Measurements from ENCODE around the gene FHAD1. TPM values are rescaled to one million over a fixed set of nuclear protein-coding genes. Genes with fewer than 3 reads are reported as not detected.

Gene FHAD1
- total and polyA plus RNA-seq, 2 donors, result 0.66 to 0.71 TPM

DNA sequence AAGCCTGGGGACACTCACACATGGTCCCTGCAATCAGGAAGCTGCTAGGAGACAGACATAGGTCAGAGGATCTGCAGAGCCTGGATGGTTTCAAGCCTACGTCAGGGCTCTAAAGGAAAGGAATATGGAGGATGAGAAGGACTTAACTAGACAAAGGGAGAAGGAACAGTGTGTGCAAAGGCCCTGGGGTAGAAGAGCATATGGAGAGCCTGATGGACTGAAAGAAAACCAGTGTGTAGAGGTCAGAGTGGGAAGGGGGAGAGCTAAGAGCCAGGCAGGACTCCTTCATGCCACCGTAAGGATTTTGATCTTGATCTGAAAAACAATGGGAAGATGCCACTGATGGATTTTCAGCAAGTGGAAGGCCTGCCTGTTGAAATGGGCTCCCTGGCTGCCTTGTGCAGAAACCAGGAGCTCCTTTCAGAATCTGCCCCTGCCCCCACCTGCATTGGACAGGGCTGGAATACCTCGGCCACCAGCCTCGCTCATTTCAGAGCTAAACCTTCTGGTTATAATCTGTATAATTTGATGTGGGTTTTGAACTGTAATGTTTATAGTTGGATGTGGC is 8.6 kb downstream of the FHAD1 start:
- H3K27ac ChIP-seq (ENCODE audit: low read depth in 1 of 2, low read length in 1 of 2), result no peak overlapping the region
- H3K4me3 ChIP-seq (ENCODE audit: low read length in 2 of 2), result no peak overlapping the region
- H3K27me3 ChIP-seq (ENCODE audit: control insufficient read depth in 2 of 2, insufficient read depth in 1 of 2, low read length in 1 of 2), result peaks cover 0 to 17% of the 10 kb centered on the region in 2 donors
- no peaks in the 10 kb centered on the region for H3K9me3 ChIP-seq (ENCODE audit: control insufficient read depth in 2 of 2, insufficient read depth in 1 of 2, low read length in 1 of 2)
- 84% methylated on average over 4 of the region's 4 CpGs for WGBS
- no peaks in the 10 kb centered on the region for H3K4me1 ChIP-seq (ENCODE audit: control insufficient read depth in 2 of 2, insufficient read depth in 2 of 2, low read length in 2 of 2)
- DNase-seq (ENCODE audit: low read depth in 6 of 9, low spot score in 9 of 9), result no peak
- no peaks in the 10 kb centered on the region for H3K36me3 ChIP-seq (ENCODE audit: control insufficient read depth in 2 of 2, insufficient read depth in 2 of 2, low read length in 1 of 2)

DNA sequence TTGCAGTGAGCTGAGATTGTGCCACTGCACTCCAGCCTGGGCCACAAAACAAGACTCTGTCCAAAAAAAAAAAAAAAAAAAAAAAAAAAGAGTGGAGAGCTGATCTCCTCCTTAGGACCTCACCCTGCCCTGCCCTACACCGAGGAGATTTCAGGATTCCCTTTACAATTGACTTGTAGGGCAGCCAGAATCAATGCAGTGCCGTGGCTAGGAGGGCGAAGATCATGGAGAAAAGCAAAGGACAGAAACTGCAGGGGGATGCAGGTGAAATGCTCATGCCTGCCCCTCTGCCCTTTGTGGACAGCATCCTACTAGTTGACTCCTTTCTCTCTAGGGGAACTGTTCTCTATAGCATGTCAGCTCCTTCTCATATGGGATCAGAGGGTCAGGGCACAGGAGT is 9.6 kb downstream of the FHAD1 start:
- Histone ChIP-seq H3K36me3 (ENCODE audit: control insufficient read depth in 2 of 2, insufficient read depth in 2 of 2, low read length in 1 of 2) (no peaks in the 10 kb centered on the region), H3K4me3 (ENCODE audit: low read length in 2 of 2) (no peak overlapping the region), H3K4me1 (ENCODE audit: control insufficient read depth in 2 of 2, insufficient read depth in 2 of 2, low read length in 2 of 2) (no peaks in the 10 kb centered on the region), H3K27me3 (ENCODE audit: control insufficient read depth in 2 of 2, insufficient read depth in 1 of 2, low read length in 1 of 2) (peaks cover 0 to 24% of the 10 kb centered on the region in 2 donors), H3K27ac (ENCODE audit: low read depth in 1 of 2, low read length in 1 of 2) (no peak overlapping the region), H3K9me3 (ENCODE audit: control insufficient read depth in 2 of 2, insufficient read depth in 1 of 2, low read length in 1 of 2) (no peaks in the 10 kb centered on the region)
- no peak for DNase-seq (ENCODE audit: low read depth in 6 of 9, low spot score in 9 of 9)
- WGBS, result 95% methylated on average over 3 of the region's 3 CpGs

DNA sequence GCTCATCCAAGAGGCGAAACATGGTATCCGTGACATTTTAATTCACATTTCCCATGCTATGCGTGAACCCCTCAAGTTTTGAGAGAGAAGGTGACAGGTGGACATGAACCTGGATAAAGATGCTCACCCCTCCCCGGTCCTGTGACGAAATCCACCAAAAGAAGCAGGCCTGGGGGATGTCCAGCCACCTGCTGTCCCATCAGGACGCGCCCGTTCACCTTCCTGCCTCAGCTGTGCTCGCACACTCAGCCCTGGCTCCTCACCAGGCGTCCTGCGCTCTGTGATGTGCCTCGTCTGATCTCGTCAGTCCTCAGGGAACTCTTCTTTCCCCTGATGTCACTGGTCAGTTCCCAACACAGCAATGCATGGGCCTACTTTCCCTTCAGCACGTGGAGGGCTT is 10.3 kb downstream of the FHAD1 start:
- no peak overlapping the region for H3K4me3 ChIP-seq (ENCODE audit: low read length in 2 of 2)
- H3K27ac ChIP-seq (ENCODE audit: low read depth in 1 of 2, low read length in 1 of 2), result no peak overlapping the region
- no peaks in the 10 kb centered on the region for H3K36me3 ChIP-seq (ENCODE audit: control insufficient read depth in 2 of 2, insufficient read depth in 2 of 2, low read length in 1 of 2)
- peaks cover 0 to 27% of the 10 kb centered on the region in 2 donors for H3K27me3 ChIP-seq (ENCODE audit: control insufficient read depth in 2 of 2, insufficient read depth in 1 of 2, low read length in 1 of 2)
- 88% methylated on average over 14 of the region's 14 CpGs for WGBS
- H3K4me1 ChIP-seq (ENCODE audit: control insufficient read depth in 2 of 2, insufficient read depth in 2 of 2, low read length in 2 of 2), result no peaks in the 10 kb centered on the region
- no peaks in the 10 kb centered on the region for H3K9me3 ChIP-seq (ENCODE audit: control insufficient read depth in 2 of 2, insufficient read depth in 1 of 2, low read length in 1 of 2)
- DNase-seq (ENCODE audit: low read depth in 6 of 9, low spot score in 9 of 9), result no peak

DNA sequence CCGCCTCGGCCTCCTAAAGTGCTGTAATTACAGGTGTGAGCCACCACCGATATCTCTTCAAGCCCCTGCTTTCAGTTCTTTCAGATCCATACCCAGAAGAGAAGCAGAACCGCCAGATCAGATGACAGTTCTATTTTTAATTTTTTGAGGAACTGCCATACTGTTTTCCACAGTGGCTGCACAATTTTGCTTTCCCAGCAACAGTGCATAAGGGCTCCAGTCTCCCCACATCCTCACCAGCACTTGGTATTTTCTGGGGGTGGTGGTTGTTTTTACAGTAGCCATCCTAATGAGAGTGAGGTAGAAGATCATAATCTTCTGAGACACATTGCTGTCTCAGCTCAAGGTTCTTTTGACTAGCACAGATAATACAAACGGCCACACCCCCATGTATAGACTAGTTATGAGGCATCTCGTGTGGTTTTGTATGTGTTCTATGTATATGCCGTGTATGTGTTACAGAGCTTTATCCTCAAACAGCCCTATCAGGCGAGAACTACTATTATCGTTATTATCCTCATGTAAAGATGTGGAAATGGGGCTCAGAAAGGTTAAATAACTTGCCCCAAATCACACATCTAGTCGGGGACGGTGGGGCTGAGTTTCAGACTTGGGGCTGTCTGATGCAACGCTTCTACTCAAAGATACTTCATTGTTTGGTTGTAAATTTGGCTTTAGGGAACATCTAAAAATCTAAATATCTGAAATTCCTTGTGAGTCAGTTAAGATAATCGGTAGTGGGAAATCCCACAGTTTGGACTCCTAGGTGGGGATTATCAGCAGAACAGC is 12.0 kb downstream of the FHAD1 start:
- Histone ChIP-seq H3K4me3 (ENCODE audit: low read length in 2 of 2) (no peak overlapping the region), H3K9me3 (ENCODE audit: control insufficient read depth in 2 of 2, insufficient read depth in 1 of 2, low read length in 1 of 2) (no peaks in the 10 kb centered on the region), H3K36me3 (ENCODE audit: control insufficient read depth in 2 of 2, insufficient read depth in 2 of 2, low read length in 1 of 2) (no peaks in the 10 kb centered on the region), H3K27ac (ENCODE audit: low read depth in 1 of 2, low read length in 1 of 2) (no peak overlapping the region), H3K27me3 (ENCODE audit: control insufficient read depth in 2 of 2, insufficient read depth in 1 of 2, low read length in 1 of 2) (peaks cover 0 to 25% of the 10 kb centered on the region in 2 donors), H3K4me1 (ENCODE audit: control insufficient read depth in 2 of 2, insufficient read depth in 2 of 2, low read length in 2 of 2) (no peaks in the 10 kb centered on the region)
- WGBS, result 88% methylated on average over 13 of the region's 13 CpGs
- DNase-seq (ENCODE audit: low read depth in 6 of 9, low spot score in 9 of 9), result no peak

DNA sequence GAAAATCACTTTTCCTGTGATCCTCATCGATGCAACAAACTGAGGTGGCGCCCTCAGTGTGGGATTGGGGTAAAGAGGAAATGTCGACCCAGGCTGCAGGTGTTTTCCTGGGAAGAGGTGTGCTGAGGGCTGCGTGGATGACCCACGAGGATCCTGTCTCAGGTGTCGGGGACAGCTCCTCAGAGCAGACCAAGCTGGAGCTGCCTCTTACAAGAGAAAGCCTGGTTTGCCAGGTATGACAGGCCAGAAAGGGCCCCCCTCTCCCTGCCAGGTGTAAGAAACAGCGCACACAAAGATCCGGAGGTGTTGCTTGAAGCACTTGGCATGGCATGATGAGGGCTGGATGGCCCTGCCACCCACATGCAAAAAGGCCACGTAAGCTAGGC is 12.6 kb downstream of the FHAD1 start:
- no peak overlapping the region for H3K27ac ChIP-seq (ENCODE audit: low read depth in 1 of 2, low read length in 1 of 2)
- no peaks in the 10 kb centered on the region for H3K4me1 ChIP-seq (ENCODE audit: control insufficient read depth in 2 of 2, insufficient read depth in 2 of 2, low read length in 2 of 2)

DNA sequence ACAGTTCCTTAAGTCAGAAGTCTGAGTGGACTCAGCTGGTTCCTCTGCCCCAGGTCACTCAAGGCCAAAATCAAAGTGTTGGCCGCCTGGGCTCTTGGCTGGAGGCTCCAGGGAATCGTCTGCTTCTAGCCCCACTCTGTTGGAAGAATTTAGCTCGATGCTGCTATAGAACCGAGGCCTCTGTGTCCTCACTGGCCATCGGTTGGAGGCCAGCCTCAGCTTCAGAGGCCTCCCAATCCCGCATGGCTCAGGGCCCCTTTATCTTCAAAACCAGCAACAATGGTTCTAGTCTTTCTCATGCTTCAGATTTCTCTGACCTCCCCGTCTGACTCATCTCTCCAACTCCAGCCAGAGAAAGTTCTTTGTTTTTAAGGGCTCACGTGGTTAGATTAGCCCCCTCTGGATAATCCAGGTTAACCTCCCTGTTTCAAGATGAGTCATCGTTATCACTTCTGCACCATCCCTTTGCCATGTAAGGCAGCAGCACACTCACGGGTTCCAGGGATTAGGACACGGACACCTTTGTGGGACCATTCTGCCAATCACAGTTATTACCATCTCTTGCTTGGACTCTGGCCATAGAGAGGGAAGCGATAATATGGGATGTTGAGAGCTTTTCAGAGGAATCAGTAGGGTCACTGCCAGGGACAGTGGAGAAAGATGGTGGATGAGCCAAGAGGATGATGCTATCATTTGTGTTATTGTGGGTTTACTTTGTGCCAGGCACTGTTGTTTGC is 13.6 kb downstream of the FHAD1 start:
- Histone ChIP-seq H3K4me3 (ENCODE audit: low read length in 2 of 2) (no peak overlapping the region), H3K36me3 (ENCODE audit: control insufficient read depth in 2 of 2, insufficient read depth in 2 of 2, low read length in 1 of 2) (no peaks in the 10 kb centered on the region), H3K27ac (ENCODE audit: low read depth in 1 of 2, low read length in 1 of 2) (peak overlapping the region in 1 of 2 donors; percentile 26), H3K9me3 (ENCODE audit: control insufficient read depth in 2 of 2, insufficient read depth in 1 of 2, low read length in 1 of 2) (no peaks in the 10 kb centered on the region), H3K27me3 (ENCODE audit: control insufficient read depth in 2 of 2, insufficient read depth in 1 of 2, low read length in 1 of 2) (peaks cover 0 to 25% of the 10 kb centered on the region in 2 donors), H3K4me1 (ENCODE audit: control insufficient read depth in 2 of 2, insufficient read depth in 2 of 2, low read length in 2 of 2) (no peaks in the 10 kb centered on the region)
- no peak for DNase-seq (ENCODE audit: low read depth in 6 of 9, low spot score in 9 of 9)
- WGBS, result 96% methylated on average over 12 of the region's 12 CpGs

More for the DNA sequence above, 12.6 kb downstream of the FHAD1 start:
- Histone ChIP-seq H3K4me3 (ENCODE audit: low read length in 2 of 2) (no peak overlapping the region), H3K27me3 (ENCODE audit: control insufficient read depth in 2 of 2, insufficient read depth in 1 of 2, low read length in 1 of 2) (peaks cover 0 to 25% of the 10 kb centered on the region in 2 donors), H3K36me3 (ENCODE audit: control insufficient read depth in 2 of 2, insufficient read depth in 2 of 2, low read length in 1 of 2) (no peaks in the 10 kb centered on the region), H3K9me3 (ENCODE audit: control insufficient read depth in 2 of 2, insufficient read depth in 1 of 2, low read length in 1 of 2) (no peaks in the 10 kb centered on the region)
- no peak for DNase-seq (ENCODE audit: low read depth in 6 of 9, low spot score in 9 of 9)
- 95% methylated on average over 9 of the region's 9 CpGs for WGBS

DNA sequence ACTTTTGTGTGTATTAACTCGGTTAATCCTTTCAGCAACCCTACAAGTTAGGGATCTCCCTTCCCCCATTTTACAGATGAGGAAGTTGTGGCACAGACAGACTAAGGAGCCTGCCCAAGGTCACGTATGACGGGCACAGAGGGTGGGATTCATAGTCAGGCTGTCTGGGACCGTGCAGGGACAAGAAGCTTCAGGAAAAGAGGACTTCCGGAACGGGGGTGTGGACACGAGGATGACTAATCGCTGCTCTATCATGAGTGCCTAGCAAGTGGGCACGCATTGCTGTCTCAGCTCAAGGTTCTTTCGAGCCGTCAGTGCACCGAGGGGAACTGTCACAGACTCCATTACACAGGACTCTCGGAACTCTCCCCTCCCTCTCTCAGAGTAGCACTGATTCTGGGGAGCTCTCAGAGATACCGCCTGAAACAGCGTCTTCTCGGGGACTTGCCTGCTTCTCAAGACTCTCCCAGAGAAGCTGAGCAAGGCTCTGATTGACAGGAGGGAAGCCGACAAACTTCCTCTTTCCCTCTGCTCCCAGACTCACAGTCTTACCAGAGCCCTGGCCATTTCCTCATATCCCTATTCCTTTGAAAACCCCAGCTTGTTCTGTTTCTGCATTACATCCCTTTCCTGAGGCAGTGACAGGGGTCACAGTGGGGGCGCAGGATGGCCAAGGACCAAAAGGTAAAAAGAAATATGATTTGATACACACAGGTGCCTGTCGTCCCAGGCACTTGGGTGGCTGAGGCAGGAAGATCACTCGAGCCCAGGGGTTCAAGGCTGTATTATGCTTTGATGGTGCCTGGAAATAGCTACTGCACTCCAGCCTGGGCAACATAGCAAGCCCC is 14.4 kb downstream of the FHAD1 start:
- WGBS, result 9% methylated on average over 20 of the region's 20 CpGs
- DNase-seq (ENCODE audit: low read depth in 6 of 9, low spot score in 9 of 9), result peak in 1 of 9 donors; percentile 17
- peak overlapping the region in 1 of 2 donors; percentile 28 for H3K27ac ChIP-seq (ENCODE audit: low read depth in 1 of 2, low read length in 1 of 2)
- no peaks in the 10 kb centered on the region for H3K36me3 ChIP-seq (ENCODE audit: control insufficient read depth in 2 of 2, insufficient read depth in 2 of 2, low read length in 1 of 2)
- H3K27me3 ChIP-seq (ENCODE audit: control insufficient read depth in 2 of 2, insufficient read depth in 1 of 2, low read length in 1 of 2), result peaks cover 0 to 25% of the 10 kb centered on the region in 2 donors
- H3K4me3 ChIP-seq (ENCODE audit: low read length in 2 of 2), result no peak overlapping the region
- peaks cover 0 to 2% of the 10 kb centered on the region in 2 donors for H3K9me3 ChIP-seq (ENCODE audit: control insufficient read depth in 2 of 2, insufficient read depth in 1 of 2, low read length in 1 of 2)
- H3K4me1 ChIP-seq (ENCODE audit: control insufficient read depth in 2 of 2, insufficient read depth in 2 of 2, low read length in 2 of 2), result no peaks in the 10 kb centered on the region

DNA sequence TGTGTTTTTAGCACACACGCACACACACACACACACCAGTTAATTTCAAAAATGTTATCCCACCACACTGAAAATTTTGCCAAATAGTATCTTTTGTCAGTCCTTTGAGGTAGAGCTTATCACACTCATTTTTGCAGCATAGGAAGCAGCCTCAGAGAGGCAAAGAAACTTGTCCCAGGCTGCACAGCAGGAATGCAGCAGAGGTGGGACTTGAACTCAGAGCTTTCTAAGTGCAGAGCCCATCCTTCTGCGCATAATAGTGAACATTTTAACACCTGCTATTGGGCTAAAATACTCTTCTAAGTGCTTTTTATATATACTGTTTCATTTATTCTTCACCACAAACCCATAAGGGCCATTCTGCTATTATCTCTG is 15.0 kb downstream of the FHAD1 start:
- H3K4me1 ChIP-seq (ENCODE audit: control insufficient read depth in 2 of 2, insufficient read depth in 2 of 2, low read length in 2 of 2), result no peaks in the 10 kb centered on the region
- no peak overlapping the region for H3K27ac ChIP-seq (ENCODE audit: low read depth in 1 of 2, low read length in 1 of 2)
- WGBS, result over 99% methylated on average over 2 of the region's 2 CpGs
- peaks cover 0 to 2% of the 10 kb centered on the region in 2 donors for H3K9me3 ChIP-seq (ENCODE audit: control insufficient read depth in 2 of 2, insufficient read depth in 1 of 2, low read length in 1 of 2)
- H3K27me3 ChIP-seq (ENCODE audit: control insufficient read depth in 2 of 2, insufficient read depth in 1 of 2, low read length in 1 of 2), result peaks cover 0 to 25% of the 10 kb centered on the region in 2 donors
- H3K4me3 ChIP-seq (ENCODE audit: low read length in 2 of 2), result no peak overlapping the region
- no peaks in the 10 kb centered on the region for H3K36me3 ChIP-seq (ENCODE audit: control insufficient read depth in 2 of 2, insufficient read depth in 2 of 2, low read length in 1 of 2)
- DNase-seq (ENCODE audit: low read depth in 6 of 9, low spot score in 9 of 9), result no peak

Data from thymus (tissue), 11 donors.